Mesothelial cell of epicardium (in vitro differentiated cells): ENCODE measurements around the gene M1AP. TPM values are rescaled to one million over a fixed set of nuclear protein-coding genes. Genes with fewer than 3 reads are reported as not detected.

Experiments
- DNase-seq, 2 experiments: peaks; one replicate each; pipeline ENCODE4 v3.0.0; 2021; ENCODE audit warnings: low spot score in 2 of 2; ENCODE audit not compliant: unreplicated experiment in 2 of 2
- H3K27ac Mint-ChIP-seq: 2 replicates; pipeline ENCODE4 v1.8.0; 2021; ENCODE audit warnings: mixed read lengths
- H3K27me3 Mint-ChIP-seq: 2 replicates; pipeline ENCODE4 v1.8.0; 2021; ENCODE audit warnings: low read depth, mixed read lengths
- H3K36me3 Mint-ChIP-seq: 2 replicates; pipeline ENCODE4 v1.8.0; 2021; ENCODE audit warnings: mixed read lengths
- H3K4me1 Mint-ChIP-seq: 2 replicates; pipeline ENCODE4 v1.8.0; 2021; ENCODE audit warnings: mixed read lengths
- H3K4me3 Mint-ChIP-seq: 2 replicates; pipeline ENCODE4 v1.8.0; 2021; ENCODE audit warnings: mild to moderate bottlenecking, moderate library complexity, mixed read lengths
- H3K9me3 Mint-ChIP-seq: 2 replicates; pipeline ENCODE4 v1.8.0; 2021; ENCODE audit warnings: mixed read lengths
- total RNA-seq: library from RNA; stranded (reverse); gene quantifications from 3 replicates; pipeline ENCODE4 v1.2.1, GENCODE V29; 2021
- TF ChIP-seq, protein P1 (sequence below): fragments of 200-600 bp; sonication (generic); IDR thresholded peaks from one replicate; pipeline ENCODE4 v1.5.0; 2021; ENCODE audit warnings: antibody characterized with exemption; ENCODE audit not compliant: unreplicated experiment

The M1AP gene
- total RNA-seq, 1 donor from 2014 or later: 7.4 TPM

- Mint-ChIP-seq H3K36me3 (peaks cover 20% of the 10 kb centered on the region), H3K27ac (no peak overlapping the region), H3K4me3 (no peak overlapping the region), H3K4me1 (no peaks in the 10 kb centered on the region), H3K9me3 (peaks cover 5% of the 10 kb centered on the region), H3K27me3 (peaks cover 7% of the 10 kb centered on the region)
- TF ChIP-seq, protein P1, sequence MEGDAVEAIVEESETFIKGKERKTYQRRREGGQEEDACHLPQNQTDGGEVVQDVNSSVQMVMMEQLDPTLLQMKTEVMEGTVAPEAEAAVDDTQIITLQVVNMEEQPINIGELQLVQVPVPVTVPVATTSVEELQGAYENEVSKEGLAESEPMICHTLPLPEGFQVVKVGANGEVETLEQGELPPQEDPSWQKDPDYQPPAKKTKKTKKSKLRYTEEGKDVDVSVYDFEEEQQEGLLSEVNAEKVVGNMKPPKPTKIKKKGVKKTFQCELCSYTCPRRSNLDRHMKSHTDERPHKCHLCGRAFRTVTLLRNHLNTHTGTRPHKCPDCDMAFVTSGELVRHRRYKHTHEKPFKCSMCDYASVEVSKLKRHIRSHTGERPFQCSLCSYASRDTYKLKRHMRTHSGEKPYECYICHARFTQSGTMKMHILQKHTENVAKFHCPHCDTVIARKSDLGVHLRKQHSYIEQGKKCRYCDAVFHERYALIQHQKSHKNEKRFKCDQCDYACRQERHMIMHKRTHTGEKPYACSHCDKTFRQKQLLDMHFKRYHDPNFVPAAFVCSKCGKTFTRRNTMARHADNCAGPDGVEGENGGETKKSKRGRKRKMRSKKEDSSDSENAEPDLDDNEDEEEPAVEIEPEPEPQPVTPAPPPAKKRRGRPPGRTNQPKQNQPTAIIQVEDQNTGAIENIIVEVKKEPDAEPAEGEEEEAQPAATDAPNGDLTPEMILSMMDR: no peak
- no peak for DNase-seq
These were observed 34.4 kb upstream of the M1AP start for GRCh38 chr2:74682501-74682900.

DNA sequence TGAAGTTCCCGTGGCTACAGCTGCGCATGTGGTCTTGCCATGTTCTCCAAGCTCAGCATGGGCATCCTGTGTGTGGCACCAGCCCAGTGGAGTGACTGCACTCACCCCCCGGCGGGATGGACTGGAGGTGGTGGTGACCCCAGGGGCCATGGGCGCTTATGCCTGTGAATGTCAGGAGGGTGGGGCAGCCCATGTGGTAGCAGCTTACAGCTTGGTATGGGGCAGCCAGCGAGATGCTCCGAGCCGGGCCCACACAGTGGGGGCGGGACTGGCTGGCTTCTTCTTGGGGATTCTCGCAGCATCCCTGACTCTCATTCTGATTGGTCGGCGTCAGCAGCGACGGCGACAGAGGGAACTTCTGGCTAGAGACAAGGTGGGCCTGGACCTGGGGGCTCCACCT is 31.5 kb upstream of the M1AP start:
- no peak for DNase-seq
- Mint-ChIP-seq H3K27me3 (no peaks in the 10 kb centered on the region), H3K4me3 (no peak overlapping the region), H3K36me3 (peaks cover 38% of the 10 kb centered on the region), H3K4me1 (no peaks in the 10 kb centered on the region), H3K27ac (no peak overlapping the region), H3K9me3 (no peaks in the 10 kb centered on the region)
- TF ChIP-seq, protein P1: no peak

DNA sequence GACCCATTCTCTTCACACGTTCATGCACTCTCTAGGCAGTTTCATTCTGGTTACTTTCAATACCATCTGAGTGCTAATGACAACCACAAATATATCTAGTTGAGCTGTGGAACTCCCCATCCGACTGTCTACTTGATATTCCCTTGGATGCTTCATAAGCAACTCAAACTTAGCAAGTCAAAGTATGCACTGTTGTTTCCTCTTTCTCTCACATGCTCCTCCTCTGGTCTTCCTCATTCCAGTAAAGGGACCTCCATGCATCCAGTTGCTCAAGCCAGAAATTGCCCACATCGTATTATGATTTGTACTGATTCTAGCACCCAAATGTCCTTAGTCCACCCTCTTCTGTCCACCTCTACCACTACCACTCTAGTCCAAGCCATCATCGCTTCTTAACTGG is 28.2 kb upstream of the M1AP start:
- TF ChIP-seq, protein P1: no peak
- H3K27me3 Mint-ChIP-seq: no peaks in the 10 kb centered on the region
- DNase-seq: no peak
- H3K4me3 Mint-ChIP-seq: no peak overlapping the region
- no peak overlapping the region for H3K27ac Mint-ChIP-seq
- H3K9me3 Mint-ChIP-seq: no peaks in the 10 kb centered on the region
- H3K4me1 Mint-ChIP-seq: no peaks in the 10 kb centered on the region
- H3K36me3 Mint-ChIP-seq: peaks cover 35% of the 10 kb centered on the region

DNA sequence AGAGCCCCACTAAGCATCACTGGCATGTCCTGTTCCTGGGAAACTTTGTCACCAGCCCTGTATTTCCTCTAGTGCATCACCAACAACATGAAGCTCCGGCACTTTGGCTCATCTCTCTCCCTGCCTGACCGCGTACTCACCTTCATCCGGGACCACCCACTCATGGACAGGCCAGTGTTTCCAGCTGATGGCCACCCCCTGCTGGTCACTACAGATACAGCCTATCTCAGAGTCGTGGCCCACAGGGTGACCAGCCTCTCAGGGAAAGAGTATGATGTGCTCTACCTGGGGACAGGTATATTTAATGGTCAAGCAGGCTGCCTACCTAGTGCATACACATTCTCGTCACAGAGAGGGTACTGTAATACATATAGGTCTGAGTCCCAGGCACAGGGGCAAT is 27.0 kb upstream of the M1AP start:
- Mint-ChIP-seq H3K4me1 (no peaks in the 10 kb centered on the region), H3K27me3 (no peaks in the 10 kb centered on the region), H3K9me3 (no peaks in the 10 kb centered on the region), H3K4me3 (no peak overlapping the region), H3K36me3 (peaks cover 29% of the 10 kb centered on the region), H3K27ac (no peak overlapping the region)
- TF ChIP-seq, protein P1: no peak
- no peak for DNase-seq

GRCh38 chr2:74673826-74674528 is 25.8 kb upstream of the M1AP start:
- H3K4me1 Mint-ChIP-seq: no peaks in the 10 kb centered on the region
- H3K27ac Mint-ChIP-seq: no peak overlapping the region
- no peaks in the 10 kb centered on the region for H3K9me3 Mint-ChIP-seq
- peaks cover 26% of the 10 kb centered on the region for H3K36me3 Mint-ChIP-seq
- H3K27me3 Mint-ChIP-seq: no peaks in the 10 kb centered on the region
- no peak overlapping the region for H3K4me3 Mint-ChIP-seq
- DNase-seq: no peak
- TF ChIP-seq, protein P1: no peak
